C4-2B (cell line): ENCODE measurements around the gene CDC20.

ENCODE experiments used
- H3K27ac ChIP-seq: fragments of 450-650 bp; 2 replicates; pipeline ENCODE4 v1.5.1; 2017
- CTCF ChIP-seq: fragments of 450-650 bp; conservative IDR thresholded peaks from 2 replicates; pipeline ENCODE4 v1.5.1; 2017; ENCODE audit warnings: mild to moderate bottlenecking
- ZFX ChIP-seq: fragments of 450-650 bp; IDR thresholded peaks from 2 replicates; pipeline ENCODE4 v1.6.1; 2017

CDC20 gene

GRCh38 chr1:43314233-43314632 lies 44.5 kb upstream of the CDC20 start:
- TF ChIP-seq ZFX (no peak), CTCF (no peak)
- H3K27ac ChIP-seq, result no peak overlapping the region

GRCh38 chr1:43315481-43315880 lies 43.3 kb upstream of the CDC20 start:
- H3K27ac ChIP-seq, result no peak overlapping the region
- TF ChIP-seq CTCF, result no peak
- TF ChIP-seq ZFX, result no peak

GRCh38 chr1:43315963-43316737 lies 42.6 kb upstream of the CDC20 start:
- TF ChIP-seq CTCF, result no peak
- TF ChIP-seq ZFX, result no peak
- no peak overlapping the region for H3K27ac ChIP-seq

- H3K27ac ChIP-seq, result no peak overlapping the region
- no peak for TF ChIP-seq ZFX
- TF ChIP-seq CTCF, result no peak; the same call in 1 of the 2 replicates
These were observed 41.9 kb upstream of the CDC20 start for GRCh38 chr1:43316738-43317520.

- H3K27ac ChIP-seq, result no peak overlapping the region
- TF ChIP-seq ZFX (no peak), CTCF (no peak)
These were observed 40.8 kb upstream of the CDC20 start for GRCh38 chr1:43317817-43318471.

- TF ChIP-seq ZFX (no peak), CTCF (no peak)
- H3K27ac ChIP-seq, result no peak overlapping the region
These were observed 40.0 kb upstream of the CDC20 start for GRCh38 chr1:43318831-43319230.

GRCh38 chr1:43319288-43319687 lies 39.5 kb upstream of the CDC20 start:
- H3K27ac ChIP-seq, result no peak overlapping the region
- TF ChIP-seq ZFX (no peak), CTCF (no peak)
